Ramos (cell line): ENCODE results near the gene EIF4G3.
"Not testable (repeated sequence)": the region's sequence is repeated elsewhere in the genome, so short reads cannot be mapped to it uniquely, and the experiment has no call there.

Source experiments
- in situ Hi-C: fragments of 300-500 bp; cut with MboI; formaldehyde crosslinking; loops from one replicate; pipeline ENCODE4 v1.14.3; 2022; ENCODE audit warnings: low sequenced_read_pairs; ENCODE audit not compliant: unreplicated experiment

Gene EIF4G3

GRCh38 chr1:20850021-20850420 lies 326.7 kb downstream of the EIF4G3 start:
- in situ Hi-C loops, result no loop called here

GRCh38 chr1:20849100-20849499 lies 327.6 kb downstream of the EIF4G3 start:
- in situ Hi-C loops, result no loop called here

GRCh38 chr1:20848162-20848561 lies 328.5 kb downstream of the EIF4G3 start:
- in situ Hi-C loops, result no loop called here

- in situ Hi-C loops, result no loop called here
Observed at GRCh38 chr1:20847611-20848080, 329.1 kb downstream of the EIF4G3 start.

GRCh38 chr1:20846461-20847374 lies 330.0 kb downstream of the EIF4G3 start:
- in situ Hi-C loops, result no loop called here

GRCh38 chr1:20840731-20841130 lies 336.0 kb downstream of the EIF4G3 start:
- in situ Hi-C loops, result no loop called here

- in situ Hi-C loops, result no loop called here
Observed at GRCh38 chr1:20837554-20838192, 339.0 kb downstream of the EIF4G3 start.

- in situ Hi-C loops, result no loop called here
Observed at GRCh38 chr1:20836230-20836629, 340.5 kb downstream of the EIF4G3 start.

GRCh38 chr1:20834780-20835179 lies 341.9 kb downstream of the EIF4G3 start:
- in situ Hi-C loops, result no loop called here

GRCh38 chr1:20834192-20834591 lies 342.5 kb downstream of the EIF4G3 start:
- in situ Hi-C loops, result no loop called here

- in situ Hi-C loops, result no loop called here
Observed at GRCh38 chr1:20830378-20830777, 346.3 kb downstream of the EIF4G3 start.

- in situ Hi-C loops, result no loop called here
Observed at GRCh38 chr1:20829946-20830345, 346.8 kb downstream of the EIF4G3 start.

- in situ Hi-C loops, result no loop called here
Observed at GRCh38 chr1:20829531-20829930, 347.2 kb downstream of the EIF4G3 start.

- in situ Hi-C loops, result no loop called here
Observed at GRCh38 chr1:20823845-20824244, 352.9 kb downstream of the EIF4G3 start.

- in situ Hi-C loops, result no loop called here
Observed at GRCh38 chr1:20821466-20821865, 355.2 kb downstream of the EIF4G3 start.

- in situ Hi-C loops, result no loop called here
Observed at GRCh38 chr1:20819818-20820217, 356.9 kb downstream of the EIF4G3 start.

GRCh38 chr1:20814534-20814871 lies 362.2 kb downstream of the EIF4G3 start:
- in situ Hi-C loops, result no loop called here

GRCh38 chr1:20811916-20812315 lies 364.8 kb downstream of the EIF4G3 start:
- in situ Hi-C loops, result no loop called here

- in situ Hi-C loops, result no loop called here
Observed at GRCh38 chr1:20793236-20793635, 383.5 kb downstream of the EIF4G3 start.

- in situ Hi-C loops, result no loop called here
Observed at GRCh38 chr1:20792196-20792595, 384.5 kb downstream of the EIF4G3 start.

GRCh38 chr1:20790785-20791184 lies 385.9 kb downstream of the EIF4G3 start:
- in situ Hi-C loops, result no loop called here

GRCh38 chr1:20789598-20789997 lies 387.1 kb downstream of the EIF4G3 start:
- in situ Hi-C loops, result not testable (repeated sequence)
